Parathyroid adenoma (tissue), 2 donors: Measurements from ENCODE around the gene ANO10.

Source experiments
- H2AFZ ChIP-seq: fragments of 300-600 bp; sonication (generic); one replicate; pipeline ENCODE4 v1.7.0; 2017; ENCODE audit warnings: antibody characterized with exemption, mild to moderate bottlenecking
- H3K27ac ChIP-seq: fragments of 300-600 bp; sonication (generic); one replicate; pipeline ENCODE4 v1.7.0; 2017
- H3K27me3 ChIP-seq: fragments of 300-600 bp; sonication (generic); one replicate; pipeline ENCODE4 v1.7.0; 2017; ENCODE audit warnings: low read length; ENCODE audit not compliant: control insufficient read depth, insufficient read depth
- H3K36me3 ChIP-seq: fragments of 300-600 bp; sonication (generic); one replicate; pipeline ENCODE4 v1.7.0; 2017; ENCODE audit warnings: low read length; ENCODE audit not compliant: control insufficient read depth, insufficient read depth
- H3K4me1 ChIP-seq: fragments of 300-600 bp; sonication (generic); one replicate; pipeline ENCODE4 v1.7.0; 2017; ENCODE audit warnings: control low read depth
- H3K4me2 ChIP-seq: fragments of 300-600 bp; sonication (generic); one replicate; pipeline ENCODE4 v1.7.0; 2017; ENCODE audit warnings: low read length
- H3K4me3 ChIP-seq: fragments of 300-600 bp; sonication (generic); one replicate; pipeline ENCODE4 v1.7.0; 2017; ENCODE audit warnings: low read depth, low read length
- H3K79me2 ChIP-seq: fragments of 300-600 bp; sonication (generic); one replicate; pipeline ENCODE4 v1.7.0; 2017; ENCODE audit warnings: control low read depth
- H3K9ac ChIP-seq: fragments of 300-600 bp; sonication (generic); one replicate; pipeline ENCODE4 v1.7.0; 2017; ENCODE audit warnings: mild to moderate bottlenecking
- H3K9me3 ChIP-seq: fragments of 300-600 bp; sonication (generic); one replicate; pipeline ENCODE4 v1.7.0; 2017; ENCODE audit warnings: low read length; ENCODE audit not compliant: control insufficient read depth
- CTCF ChIP-seq: fragments of 300-600 bp; sonication (generic); IDR thresholded peaks from one replicate; pipeline ENCODE4 v1.7.0; 2017; ENCODE audit warnings: antibody characterized with exemption, mild to moderate bottlenecking
- donor health status: primary hyperparathyroidism.

Gene ANO10

GRCh38 chr3:43348350-43348749, 273.5 kb downstream of the ANO10 start:
- TF ChIP-seq CTCF = no peak
- H3K36me3 ChIP-seq = no peaks in the 10 kb centered on the region
- H3K4me3 ChIP-seq = no peak overlapping the region
- H3K27ac ChIP-seq = no peak overlapping the region
- H3K79me2 ChIP-seq = no peaks in the 10 kb centered on the region
- peaks cover 3% of the 10 kb centered on the region for H3K9me3 ChIP-seq
- no peaks in the 10 kb centered on the region for H3K4me1 ChIP-seq
- H3K4me2 ChIP-seq = no peak overlapping the region
- H3K9ac ChIP-seq = no peak overlapping the region
- no peaks in the 10 kb centered on the region for H3K27me3 ChIP-seq
- no peak overlapping the region for H2AFZ ChIP-seq

- Histone ChIP-seq H3K4me2 (no peak overlapping the region), H3K9me3 (peaks cover 3% of the 10 kb centered on the region), H3K4me1 (no peaks in the 10 kb centered on the region), H3K4me3 (no peak overlapping the region), H3K27me3 (no peaks in the 10 kb centered on the region), H3K36me3 (no peaks in the 10 kb centered on the region), H3K27ac (no peak overlapping the region), H3K79me2 (no peaks in the 10 kb centered on the region), H2AFZ (no peak overlapping the region), H3K9ac (no peak overlapping the region)
- TF ChIP-seq CTCF = no peak
Measured at GRCh38 chr3:43347774-43348173, 274.0 kb downstream of the ANO10 start.

GRCh38 chr3:43346978-43347749, 274.6 kb downstream of the ANO10 start:
- Histone ChIP-seq H3K4me3 (no peak overlapping the region), H3K27me3 (no peaks in the 10 kb centered on the region), H3K9ac (no peak overlapping the region), H3K36me3 (no peaks in the 10 kb centered on the region), H3K79me2 (no peaks in the 10 kb centered on the region), H3K27ac (no peak overlapping the region), H3K9me3 (no peaks in the 10 kb centered on the region), H3K4me2 (no peak overlapping the region), H2AFZ (no peak overlapping the region), H3K4me1 (no peaks in the 10 kb centered on the region)
- TF ChIP-seq CTCF = no peak

- H3K4me3 ChIP-seq = no peak overlapping the region
- H3K79me2 ChIP-seq = no peaks in the 10 kb centered on the region
- H3K9ac ChIP-seq = no peak overlapping the region
- H3K4me1 ChIP-seq = no peaks in the 10 kb centered on the region
- H3K36me3 ChIP-seq = no peaks in the 10 kb centered on the region
- no peaks in the 10 kb centered on the region for H3K27me3 ChIP-seq
- no peaks in the 10 kb centered on the region for H3K9me3 ChIP-seq
- H2AFZ ChIP-seq = no peak overlapping the region
- H3K4me2 ChIP-seq = no peak overlapping the region
- no peak overlapping the region for H3K27ac ChIP-seq
- TF ChIP-seq CTCF = no peak
Measured at GRCh38 chr3:43345877-43346276, 275.9 kb downstream of the ANO10 start.

- H2AFZ ChIP-seq = no peak overlapping the region
- H3K9ac ChIP-seq = no peak overlapping the region
- H3K27ac ChIP-seq = no peak overlapping the region
- TF ChIP-seq CTCF = no peak
- no peaks in the 10 kb centered on the region for H3K4me1 ChIP-seq
- no peaks in the 10 kb centered on the region for H3K36me3 ChIP-seq
- H3K27me3 ChIP-seq = no peaks in the 10 kb centered on the region
- no peaks in the 10 kb centered on the region for H3K9me3 ChIP-seq
- no peak overlapping the region for H3K4me3 ChIP-seq
- H3K79me2 ChIP-seq = peaks cover under 1% of the 10 kb centered on the region
- H3K4me2 ChIP-seq = no peak overlapping the region
Measured at GRCh38 chr3:43345246-43345645, 276.6 kb downstream of the ANO10 start.
